GM21526 (cell line): ENCODE measurements around the gene NT5DC1.
"Not testable (repeated sequence)": the region's sequence is repeated elsewhere in the genome, so short reads cannot be mapped to it uniquely, and the experiment has no call there.

Source experiments
- ATAC-seq: cut with Tn5 transposase; IDR thresholded peaks from one replicate; pipeline ENCODE4 v1.9.1; 2021; ENCODE audit warnings: moderate library complexity; ENCODE audit not compliant: unreplicated experiment, low FRiP score

NT5DC1 gene

DNA sequence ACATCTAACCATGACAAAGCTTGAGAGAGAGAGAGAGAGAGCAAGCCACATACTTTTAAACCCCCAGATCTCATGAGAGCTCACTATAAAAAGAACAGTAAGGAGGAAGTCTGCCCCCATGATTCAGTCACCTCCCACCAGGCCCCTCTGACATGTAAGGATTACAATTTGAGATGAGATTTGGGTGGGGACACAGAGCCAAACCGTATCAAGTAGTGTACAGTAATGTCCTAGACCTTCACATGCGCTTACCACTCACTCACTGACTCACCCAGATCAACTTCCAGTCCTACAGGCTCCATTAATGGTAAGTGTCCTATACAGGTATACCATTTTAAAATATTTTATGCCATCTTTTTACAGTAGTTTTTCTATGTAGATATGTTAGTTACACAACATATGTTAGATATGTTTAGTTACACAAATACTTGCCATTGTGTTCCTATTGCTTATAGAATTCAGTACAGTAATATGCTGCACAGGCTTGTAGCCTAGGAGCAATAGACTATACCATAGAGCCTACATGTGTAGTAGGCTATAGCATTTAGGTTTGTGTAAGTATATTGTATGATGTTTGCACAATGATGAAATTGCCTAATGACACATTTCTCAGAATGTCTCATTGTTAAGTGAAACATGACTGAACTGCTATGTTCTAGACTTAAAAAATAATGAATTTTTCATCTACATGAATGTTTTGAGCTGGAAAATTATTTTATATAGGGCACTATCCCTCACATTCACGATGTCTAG lies 167.4 kb downstream of the NT5DC1 start:
- no peak for ATAC-seq

DNA sequence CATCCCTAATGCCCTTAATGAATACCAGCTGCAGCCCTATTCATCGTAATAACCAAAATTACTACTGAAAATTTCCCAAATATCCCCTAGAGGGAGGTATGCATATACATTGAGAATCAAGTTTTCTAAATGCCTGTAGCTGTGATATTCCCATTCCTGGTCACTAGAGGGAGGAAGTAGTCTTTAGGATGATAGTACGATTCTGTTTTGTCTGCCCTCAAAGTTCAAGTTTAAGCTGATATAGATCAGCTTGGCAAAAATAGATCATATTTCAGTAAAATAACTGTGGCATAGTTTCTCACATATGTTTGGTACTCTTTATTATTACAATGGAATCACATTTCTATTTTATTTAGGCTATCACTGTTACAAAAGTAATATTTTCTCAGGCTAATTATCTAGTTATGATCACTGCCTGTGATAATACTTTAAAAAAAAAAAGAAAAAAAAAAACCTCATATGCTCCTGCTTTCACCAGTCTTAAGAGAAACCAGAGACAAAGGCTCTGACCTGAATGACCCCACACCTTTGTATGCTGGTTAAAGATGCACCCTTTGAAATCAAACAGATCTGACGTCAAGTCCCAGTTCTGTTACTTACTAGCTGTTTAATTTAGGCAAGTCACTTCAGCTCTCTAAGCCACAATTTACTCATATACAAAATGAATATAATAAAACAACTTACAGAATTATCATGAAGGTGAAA lies 168.1 kb downstream of the NT5DC1 start:
- ATAC-seq, result peak; percentile 84

DNA sequence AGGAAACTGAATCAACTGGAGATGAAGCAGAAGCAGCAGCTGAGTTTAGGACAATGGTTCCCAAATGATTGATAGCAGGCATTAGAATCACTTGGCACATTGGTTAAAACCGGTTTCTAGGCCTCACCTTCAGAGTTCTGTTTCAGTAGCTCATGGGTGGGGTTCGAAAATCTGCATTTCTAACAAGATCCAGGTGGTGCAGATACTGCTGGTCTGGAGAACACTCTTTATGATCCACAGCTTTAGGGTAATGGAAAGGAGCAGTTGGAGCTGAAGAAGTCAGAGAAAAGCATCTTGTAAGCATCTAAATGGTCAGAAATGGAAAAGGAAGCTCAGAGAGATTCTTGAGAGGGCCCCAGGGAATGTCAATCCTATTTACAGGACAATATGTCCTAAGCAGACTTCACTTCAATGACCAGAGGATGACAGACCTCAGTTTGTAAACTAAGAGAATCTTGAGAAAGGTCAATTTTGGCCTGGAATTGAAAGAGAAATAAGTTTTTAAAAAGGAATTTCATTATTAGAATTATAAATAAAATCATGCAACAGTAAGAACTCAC lies 170.6 kb downstream of the NT5DC1 start:
- no peak for ATAC-seq

DNA sequence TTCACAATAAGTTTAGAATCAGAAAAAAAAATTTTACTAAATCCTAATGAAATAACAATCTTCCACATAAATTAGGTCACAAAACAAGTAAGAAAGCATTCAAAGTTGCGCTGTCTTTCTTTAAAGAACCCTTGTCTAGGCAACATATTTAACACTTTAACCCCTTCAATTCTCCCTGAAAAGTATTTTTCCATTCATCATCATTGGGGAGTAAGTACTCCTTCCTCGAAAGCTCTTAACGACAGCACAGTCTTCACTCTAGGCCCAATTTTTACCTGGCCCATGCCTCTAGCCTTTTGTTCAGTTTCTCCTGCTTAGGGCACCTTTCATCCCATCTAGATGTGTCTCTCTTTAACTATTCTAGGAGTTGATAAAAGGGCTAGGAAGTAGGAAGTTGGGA lies 176.5 kb downstream of the NT5DC1 start:
- no peak for ATAC-seq

DNA sequence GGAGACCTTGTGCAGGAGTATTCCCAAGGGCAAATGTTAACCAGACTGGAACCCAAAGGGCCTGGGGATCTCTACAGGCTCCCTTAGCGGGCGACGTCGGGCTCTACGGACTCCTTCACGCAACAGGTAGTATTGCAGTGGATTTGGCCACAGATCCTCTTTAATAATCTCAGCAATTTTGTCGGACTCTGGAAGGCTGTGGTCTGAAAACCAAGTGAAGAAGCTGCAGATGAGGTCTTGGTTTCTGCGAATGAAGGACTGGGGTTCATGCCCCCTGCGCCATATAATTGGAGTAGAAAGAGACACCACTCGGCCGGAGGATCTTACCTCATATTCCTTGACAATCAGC lies 177.8 kb downstream of the NT5DC1 start:
- no peak for ATAC-seq

DNA sequence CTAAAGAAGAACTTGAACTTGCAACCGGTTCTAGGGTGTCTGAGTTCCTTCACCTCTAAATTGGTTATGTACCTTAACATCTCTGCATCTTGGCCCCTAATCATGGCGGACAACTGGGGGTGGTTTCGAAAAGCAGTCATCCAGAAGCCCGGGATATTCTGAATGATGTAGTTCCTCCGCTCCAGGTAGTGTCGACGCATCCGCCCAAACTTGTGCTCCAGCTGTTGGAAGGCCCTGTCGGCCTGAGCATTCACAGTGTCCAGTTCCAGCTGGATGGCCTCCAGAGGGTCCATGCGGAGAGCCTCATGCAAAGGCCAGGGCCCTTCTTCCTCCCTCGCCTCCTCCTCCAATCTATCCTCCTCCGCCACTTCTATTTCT lies 178.2 kb downstream of the NT5DC1 start:
- ATAC-seq, result peak; percentile 2

DNA sequence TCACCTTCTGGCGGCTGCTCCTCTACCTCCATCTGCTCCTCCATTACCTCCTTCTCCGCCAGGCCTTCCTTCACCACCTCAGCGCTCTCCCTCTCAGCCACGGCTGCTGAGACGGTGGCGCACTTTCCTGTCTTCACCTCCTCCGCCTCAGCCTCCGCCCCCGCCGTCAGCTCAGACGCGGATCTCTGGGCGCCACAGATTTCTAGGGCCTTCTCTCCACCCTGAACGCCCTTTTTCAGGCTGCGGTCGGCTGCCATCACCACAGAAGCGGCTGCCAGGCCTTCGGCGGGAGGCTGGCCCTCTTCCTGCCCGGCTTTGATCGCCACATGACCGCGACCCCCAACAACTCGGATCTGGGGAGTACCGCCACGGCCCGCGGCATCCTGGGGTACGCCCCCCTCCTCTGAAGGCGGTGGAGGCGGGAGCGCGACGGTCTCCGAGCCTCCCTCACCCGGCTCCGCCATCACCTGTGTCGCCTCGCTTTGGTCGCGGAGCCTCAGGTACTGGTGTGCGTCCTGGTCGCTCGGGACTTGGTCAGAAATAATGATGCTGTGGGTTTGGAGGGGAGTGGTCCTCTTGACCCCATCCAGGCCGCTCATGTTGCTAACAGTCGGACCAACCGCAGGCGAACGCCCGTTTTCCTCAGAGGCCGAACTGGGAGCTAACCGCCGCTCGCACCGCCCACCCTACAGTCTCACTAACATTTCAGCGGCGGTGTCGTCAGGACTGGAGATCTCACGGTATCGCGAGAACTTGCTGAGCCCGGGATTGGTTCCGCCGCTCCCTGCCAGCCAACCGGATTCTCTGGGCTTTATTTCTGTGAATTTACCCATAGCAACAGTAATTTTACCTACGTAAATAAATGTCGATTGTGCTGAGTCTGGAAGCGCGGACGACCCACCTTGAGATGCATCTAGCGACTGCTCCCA lies 178.8 kb downstream of the NT5DC1 start, which contains the start of gene TSPYL1:
Gene TSPYL1 (minus strand): TSS at position 699 of the 929 bp plus-strand sequence. CDS start 100 bp downstream, at position 599.
- peak; percentile 95 for ATAC-seq

DNA sequence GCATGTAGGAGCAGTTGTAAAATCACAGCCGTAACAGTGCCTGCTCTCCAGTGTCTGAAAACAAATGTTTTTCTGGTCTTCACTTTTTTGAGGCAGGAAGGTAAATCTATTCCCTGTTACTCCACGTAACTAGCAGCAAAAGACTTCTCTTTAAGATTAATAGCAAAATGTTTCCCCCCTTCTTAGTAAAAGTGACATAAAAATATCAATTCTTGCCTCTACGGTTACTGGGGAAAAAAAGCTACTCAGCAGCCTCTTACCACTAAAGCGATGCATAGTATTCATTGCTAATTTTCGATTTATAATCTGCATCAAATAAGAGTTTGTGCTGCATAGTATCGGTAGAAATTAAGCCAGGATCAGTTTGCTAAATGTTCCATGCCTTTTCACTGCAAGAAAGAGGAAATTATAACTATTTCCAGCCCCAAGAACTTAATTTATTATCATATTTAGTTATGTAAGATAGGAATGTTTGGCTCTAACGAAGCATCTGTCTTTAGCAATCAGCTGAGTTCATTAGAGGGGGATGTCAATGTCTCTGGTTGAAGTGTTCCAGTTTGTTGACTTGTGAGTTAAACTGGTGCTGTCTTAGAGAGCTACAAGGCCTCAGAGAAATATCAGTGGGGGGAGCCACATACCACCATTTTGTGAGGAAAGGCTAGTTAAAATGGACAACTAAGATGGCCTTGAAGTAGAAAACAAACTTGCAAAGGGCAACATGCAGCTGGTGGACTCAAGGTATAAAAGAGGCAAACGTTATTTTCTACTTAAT lies 179.7 kb downstream of the NT5DC1 start:
- no peak for ATAC-seq

DNA sequence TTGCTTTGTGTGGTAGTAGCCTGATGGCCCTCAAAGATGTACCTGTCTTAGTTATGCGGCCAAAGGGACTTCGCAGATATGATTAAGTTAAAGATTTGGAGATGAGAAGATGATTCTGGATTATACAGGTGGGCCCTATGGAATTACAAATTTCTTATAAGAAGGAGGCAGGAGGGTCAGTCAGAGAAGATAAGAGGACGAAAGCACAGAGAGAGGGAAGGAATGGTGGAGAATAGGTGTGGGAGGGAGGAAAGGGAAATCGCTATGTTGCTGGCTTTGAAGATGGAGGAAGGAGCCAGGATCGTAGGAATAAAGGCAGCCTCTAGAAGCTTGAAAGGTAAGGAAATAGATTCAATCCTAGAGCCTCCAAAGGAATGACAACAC lies 180.3 kb downstream of the NT5DC1 start:
- no peak for ATAC-seq

DNA sequence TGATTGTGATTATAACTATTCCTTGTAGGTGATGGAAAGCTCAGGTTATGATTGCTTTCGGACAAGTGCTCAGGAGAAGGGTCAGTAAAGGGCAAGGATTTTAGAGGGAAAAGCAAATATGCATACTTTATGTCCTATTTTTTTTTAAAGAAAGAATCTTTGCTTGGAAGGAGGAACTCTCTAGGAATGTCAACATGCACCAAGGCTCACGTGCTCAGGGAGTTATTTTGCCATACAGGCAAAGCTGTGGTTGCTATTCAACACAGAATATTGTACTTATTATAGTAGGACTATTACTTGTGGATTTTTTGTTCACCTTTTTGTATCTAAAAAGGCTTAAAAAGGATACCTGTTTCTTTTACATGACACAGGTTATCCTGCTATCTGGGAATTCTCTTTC lies 182.0 kb downstream of the NT5DC1 start:
- ATAC-seq, result no peak

DNA sequence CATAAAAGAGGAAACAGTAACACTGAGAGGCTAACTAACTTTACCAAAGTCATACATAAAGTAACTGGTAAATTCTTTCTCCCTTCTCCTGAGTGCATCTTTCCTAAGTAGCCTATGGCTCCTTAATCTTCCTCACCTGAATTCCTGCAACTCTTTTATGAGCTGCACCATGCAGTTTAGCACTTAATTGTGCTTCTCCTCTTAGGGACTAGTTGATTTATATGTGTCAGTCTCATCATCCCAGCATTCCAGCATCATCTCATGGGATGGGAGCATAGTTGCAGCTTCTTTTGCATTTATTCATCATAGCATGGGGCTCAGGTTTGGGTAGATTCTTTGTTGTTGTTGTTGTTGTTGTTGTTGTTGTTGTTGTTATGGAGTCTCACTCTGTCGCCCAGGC lies 182.5 kb downstream of the NT5DC1 start:
- no peak for ATAC-seq

DNA sequence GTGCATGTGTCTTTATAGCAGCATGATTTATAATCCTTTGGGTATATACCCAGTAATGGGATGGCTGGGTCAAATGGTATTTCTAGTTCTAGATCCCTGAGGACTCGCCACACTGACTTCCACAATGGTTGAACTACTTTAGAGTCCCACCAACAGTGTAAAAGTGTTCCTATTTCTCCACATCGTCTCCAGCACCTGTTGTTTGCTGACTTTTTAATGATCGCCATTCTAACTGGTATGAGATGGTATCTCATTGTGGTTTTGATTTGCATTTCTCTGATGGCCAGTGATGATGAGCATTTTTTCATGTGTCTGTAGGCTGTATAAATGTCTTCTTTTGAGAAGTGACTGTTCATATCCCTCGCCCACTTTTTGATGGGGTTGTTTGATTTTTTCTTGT lies 184.3 kb downstream of the NT5DC1 start:
- ATAC-seq, result not testable (repeated sequence)

DNA sequence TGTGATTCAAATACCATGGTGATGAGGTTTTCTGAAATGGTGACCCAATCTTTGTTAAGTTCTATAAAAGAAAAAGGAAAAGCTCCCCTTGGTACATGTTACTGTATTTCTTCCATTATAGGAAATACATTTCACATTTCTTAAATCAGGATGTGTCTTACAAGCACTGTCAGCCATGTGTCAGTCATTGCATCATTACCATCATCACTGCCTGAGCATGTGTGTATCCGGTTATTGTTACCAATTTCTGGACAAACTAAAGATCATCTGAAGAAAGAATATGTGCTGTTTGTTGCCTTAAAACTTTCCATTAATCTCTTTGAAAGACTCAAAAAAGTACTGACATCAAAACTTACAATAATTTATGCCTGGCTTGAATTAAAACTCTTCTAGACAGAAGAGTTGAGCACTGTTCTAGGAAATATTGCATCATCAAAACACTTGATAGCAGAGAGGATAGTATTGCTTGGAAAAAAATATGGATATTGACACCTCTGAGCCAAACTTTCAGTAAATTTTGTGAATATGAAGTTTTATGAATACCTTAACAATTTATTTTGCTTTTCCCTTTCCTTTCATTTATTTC lies 186.2 kb downstream of the NT5DC1 start:
- ATAC-seq, result no peak

DNA sequence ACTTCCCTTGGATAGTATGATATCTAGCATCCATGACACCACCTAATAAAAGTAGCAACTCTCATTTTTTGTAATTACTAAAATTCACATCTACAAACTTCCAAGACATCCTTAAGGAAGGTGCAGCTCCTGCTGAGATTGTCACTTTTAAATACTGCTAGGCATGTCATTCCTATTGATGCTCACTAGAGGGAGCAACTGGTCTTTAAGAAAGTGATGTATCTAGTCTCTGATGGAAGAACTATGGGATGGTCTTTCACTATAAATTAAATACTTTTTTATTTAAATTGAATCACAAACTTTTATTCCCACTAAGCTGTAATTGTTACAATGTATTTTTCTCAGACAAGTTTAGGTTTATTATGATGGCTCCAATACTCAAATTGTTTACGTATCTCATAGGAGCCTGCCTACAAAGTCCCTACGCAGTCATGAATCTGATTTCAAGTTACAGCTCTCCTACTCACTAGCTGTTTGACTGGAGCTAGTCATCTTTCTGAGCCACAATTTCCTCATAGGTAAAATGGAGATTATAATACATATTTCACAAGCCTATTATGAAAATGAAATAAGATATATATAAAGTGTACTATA lies 187.1 kb downstream of the NT5DC1 start:
- ATAC-seq, result peak; percentile 78

DNA sequence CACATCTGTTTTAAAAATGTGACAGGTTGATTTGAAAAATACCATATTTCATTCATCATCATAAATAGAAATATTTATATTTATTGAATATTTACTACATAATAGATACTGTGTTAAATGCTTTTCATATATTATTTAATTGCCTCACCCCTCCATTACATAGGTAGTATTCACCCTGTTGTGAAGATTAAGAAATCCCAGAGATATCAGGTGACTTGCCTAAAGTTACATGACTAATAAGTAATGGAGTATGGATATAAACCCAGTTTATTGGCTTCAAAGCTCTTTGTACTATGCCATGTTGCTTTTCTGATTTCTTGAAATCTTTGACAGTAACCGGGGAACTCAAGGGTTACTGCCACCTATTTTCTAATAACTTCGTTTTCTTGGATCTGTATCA lies 189.2 kb downstream of the NT5DC1 start:
- no peak for ATAC-seq

DNA sequence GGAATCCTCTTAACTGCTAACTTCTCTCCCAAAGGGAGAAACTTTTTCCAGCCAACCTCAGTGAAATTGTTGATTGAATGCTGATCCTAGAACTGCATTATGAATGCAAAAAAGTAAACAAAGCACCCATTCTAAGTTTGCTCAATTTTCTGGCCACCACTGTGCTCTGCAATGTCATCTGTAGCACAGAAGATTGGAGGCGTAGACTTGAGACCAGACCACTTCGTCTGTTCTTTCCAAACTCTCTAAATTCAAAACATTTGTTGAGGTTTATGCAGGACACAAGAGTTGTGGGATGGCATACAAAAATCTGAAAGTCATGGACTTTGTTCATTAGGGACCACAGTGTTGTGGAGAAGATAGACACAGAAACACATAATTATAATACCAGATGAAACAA lies 190.1 kb downstream of the NT5DC1 start:
- no peak for ATAC-seq

DNA sequence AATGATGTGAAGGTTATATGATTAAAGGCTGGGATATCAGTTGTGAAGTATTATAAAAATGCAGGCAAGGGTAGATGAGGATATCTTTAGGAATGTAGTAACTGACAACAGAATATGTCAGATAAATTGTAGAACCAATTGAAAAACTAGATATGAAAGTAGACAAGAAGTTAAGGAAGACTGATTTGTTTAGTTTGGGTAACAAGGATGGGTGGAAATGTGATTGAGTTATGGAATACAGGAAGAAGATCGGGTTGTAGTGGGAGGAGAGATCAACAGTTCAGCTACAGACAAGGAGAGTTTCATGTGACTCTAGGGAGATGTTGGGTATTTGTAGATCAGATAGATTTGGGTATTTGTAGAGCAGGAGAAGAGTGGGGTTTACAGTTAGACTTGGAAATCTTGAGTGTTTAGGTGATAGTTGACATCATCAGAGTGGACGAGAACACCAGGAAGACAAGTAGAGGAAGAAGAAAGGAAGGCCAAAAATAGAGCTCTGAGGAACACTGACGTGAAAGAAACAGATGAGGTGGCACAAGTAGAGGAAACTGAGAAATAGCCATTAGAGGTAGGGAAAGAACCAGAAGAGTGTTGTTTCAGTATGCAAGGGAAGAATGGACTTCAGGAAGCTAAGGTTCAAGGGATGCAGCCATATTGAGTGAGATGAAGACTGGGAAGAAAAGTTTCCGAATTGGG lies 191.2 kb downstream of the NT5DC1 start:
- no peak for ATAC-seq

DNA sequence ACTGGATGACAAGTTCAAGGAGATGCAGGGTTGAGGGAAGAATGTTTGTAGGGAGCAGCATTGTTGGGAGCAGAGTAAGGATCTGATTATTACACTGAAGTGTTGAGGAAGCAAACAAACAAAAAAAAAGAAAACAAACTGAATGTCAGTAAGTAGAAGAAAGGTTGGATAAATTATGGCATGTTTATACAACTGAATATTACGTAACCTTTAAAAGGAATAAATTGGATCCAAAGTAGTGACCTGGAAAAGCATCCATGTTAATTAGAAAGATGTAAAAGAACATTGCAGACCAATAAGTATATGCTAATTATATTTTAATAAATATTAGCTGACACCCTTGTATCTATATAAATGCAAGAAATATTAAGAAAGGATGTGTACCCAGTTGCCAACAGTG lies 191.9 kb downstream of the NT5DC1 start:
- no peak for ATAC-seq

DNA sequence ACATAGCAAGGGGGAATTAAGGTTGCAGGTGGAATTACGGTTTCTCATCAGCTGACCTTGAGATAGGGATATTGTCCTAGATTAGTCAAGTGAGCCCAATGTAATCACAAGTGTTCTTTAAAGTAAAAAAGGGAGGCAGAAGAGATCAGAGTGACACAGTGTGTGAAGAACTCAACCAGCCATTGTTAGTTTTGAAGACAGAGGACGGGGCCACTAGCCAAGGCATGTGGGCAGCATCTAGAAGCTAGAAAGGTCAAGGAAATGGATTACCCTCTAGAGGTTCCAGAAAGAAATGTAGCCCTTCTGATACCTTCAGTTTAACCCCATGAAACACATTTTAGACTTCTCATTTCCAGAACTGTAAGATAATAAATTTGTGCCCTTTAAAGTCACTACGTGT lies 197.6 kb downstream of the NT5DC1 start:
- no peak for ATAC-seq
